ENCODE measurements around the gene HTR3E. TPM values are rescaled to one million over a fixed set of nuclear protein-coding genes. Genes with fewer than 3 reads are reported as not detected.
"Not testable (repeated sequence)": the region's sequence is repeated elsewhere in the genome, so short reads cannot be mapped to it uniquely, and the experiment has no call there.

HTR3E gene
- total RNA-seq = not detected

- ATAC-seq = no peak
- intact Hi-C loops (cut with DNase I) = no loop called here
- no peak for DNase-seq (ENCODE audit: low spot score)
These were observed at the start of gene HTR3E for GRCh38 chr3:184096811-184097383. Gene HTR3E (plus strand): TSS chr3:184097064. CDS start chr3:184097530, 466 bp downstream.

GRCh38 chr3:184050217-184050847, 46.5 kb upstream of the HTR3E start:
- intact Hi-C loops (cut with DNase I) = no loop called here
- no peak for DNase-seq (ENCODE audit: low spot score)
- ATAC-seq = no peak

DNA sequence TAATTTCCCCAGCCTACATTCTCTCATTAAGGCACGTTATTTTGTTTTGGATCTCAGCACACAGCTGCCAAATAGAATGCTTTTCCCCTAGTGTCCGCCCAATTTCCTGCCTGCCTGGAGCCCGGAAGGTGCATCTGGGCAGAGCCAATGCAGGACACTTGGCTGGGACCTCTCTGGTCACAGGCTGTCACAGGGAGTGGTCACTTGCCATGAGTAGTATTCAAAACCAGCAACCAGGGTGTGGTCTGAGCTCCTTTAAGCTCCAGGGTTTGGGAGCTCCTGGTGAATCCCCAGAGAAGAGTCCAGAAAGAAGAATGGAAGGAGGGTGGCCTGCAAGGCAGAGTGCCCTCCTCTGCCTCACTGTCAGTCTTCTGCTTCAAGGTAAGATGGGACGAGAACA, 44.1 kb upstream of the HTR3E start, which contains the start of gene HTR3C:
TSS of gene HTR3C (plus strand) at position 281 of the 400 bp plus-strand sequence. CDS start at position 315, 34 bp downstream.
- intact Hi-C loops (cut with DNase I) = no loop called here
- DNase-seq (ENCODE audit: low spot score) = no peak
- ATAC-seq = no peak

DNA sequence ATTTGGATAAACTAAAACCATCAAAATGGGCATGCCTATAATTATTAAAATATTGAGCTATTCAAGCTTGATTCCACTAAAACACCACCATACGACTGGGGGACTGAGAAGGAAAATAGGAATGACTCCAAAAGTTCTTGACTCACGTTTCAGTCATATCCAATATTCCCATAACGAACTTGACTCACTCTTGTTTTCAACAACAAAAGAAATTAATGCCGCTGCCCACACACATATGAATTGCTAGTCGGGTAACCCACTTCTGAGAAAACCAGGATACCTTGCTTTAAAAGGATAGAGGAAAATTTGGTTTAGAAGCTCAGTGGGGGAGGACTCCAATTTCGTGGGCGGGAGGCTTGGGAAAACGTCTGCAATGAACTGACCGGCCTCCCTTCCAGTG, 38.8 kb upstream of the HTR3E start:
- ATAC-seq = no peak
- intact Hi-C loops (cut with DNase I) = no loop called here
- no peak for DNase-seq (ENCODE audit: low spot score)

DNA sequence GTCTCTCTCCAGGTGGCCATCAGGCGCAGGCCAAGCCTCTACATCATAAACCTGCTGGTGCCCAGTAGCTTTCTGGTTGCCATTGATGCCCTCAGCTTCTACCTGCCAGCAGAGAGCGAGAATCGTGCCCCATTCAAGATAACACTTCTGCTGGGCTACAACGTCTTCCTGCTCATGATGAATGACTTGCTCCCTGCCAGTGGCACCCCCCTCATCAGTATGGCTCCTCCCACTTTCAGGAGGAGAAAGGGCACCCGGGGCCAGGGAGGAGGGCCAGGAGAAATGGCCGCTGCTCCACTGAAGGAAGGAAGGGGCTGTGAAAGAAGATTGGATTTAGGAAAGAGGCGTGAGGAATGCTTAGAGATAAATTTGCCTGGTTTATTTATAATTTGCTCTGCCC, 37.4 kb upstream of the HTR3E start:
- intact Hi-C loops (cut with DNase I) = no loop called here
- DNase-seq (ENCODE audit: low spot score) (no peak), ATAC-seq (no peak)

DNA sequence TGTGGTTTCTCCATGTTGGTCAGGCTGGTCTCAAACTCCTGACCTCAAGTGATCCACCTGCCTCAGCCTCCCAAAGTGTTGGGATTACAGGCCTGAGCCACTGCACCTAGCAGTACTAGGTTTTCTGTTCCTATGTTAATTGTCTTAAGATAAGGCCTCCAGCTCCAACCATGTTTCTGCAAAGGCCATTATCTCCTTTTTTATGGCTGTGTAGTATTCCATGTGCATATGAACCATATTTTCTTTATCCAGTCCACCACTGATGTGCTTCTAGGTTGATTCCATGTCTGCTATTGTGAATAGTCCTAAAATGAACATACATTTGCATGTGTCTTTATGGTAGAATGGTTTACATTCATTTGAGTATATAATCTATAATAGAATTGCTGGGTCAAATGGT, 34.2 kb upstream of the HTR3E start:
- ATAC-seq = no peak
- intact Hi-C loops (cut with DNase I) = no loop called here

DNA sequence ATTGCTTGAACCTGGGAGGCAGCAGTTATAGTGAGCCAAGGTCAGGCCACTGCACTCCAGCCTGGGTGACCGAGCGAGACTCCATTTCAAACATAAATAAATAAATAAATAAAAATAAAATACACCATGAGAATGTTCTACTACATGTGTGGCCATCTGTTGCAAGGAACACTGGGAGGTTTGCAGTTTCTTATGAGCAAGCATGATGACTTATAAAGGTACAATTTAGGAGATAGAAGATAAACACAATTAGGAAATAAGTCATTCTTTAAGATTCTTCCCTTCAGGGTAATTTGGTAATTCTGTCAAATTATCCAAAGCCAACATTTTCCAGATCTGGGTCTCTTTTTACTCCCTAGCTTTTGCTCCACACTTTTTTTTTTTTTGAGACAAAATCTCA, 30.7 kb upstream of the HTR3E start:
- intact Hi-C loops (cut with DNase I) = no loop called here
- no peak for ATAC-seq
- no peak for DNase-seq (ENCODE audit: low spot score)

More for the DNA sequence above, 34.2 kb upstream of the HTR3E start:
- no peak for DNase-seq (ENCODE audit: low spot score)

- ATAC-seq (no peak), DNase-seq (ENCODE audit: low spot score) (no peak)
- intact Hi-C loops (cut with DNase I) = loop anchor here (1.0 kb wide), 1 partner anchor 35 kb away; no protein-coding TSS in a partner anchor
These were observed 29.2 kb upstream of the HTR3E start for GRCh38 chr3:184067573-184068055.

- DNase-seq (ENCODE audit: low spot score) (no peak), ATAC-seq (no peak)
- intact Hi-C loops (cut with DNase I) = no loop called here
These were observed 28.5 kb upstream of the HTR3E start for GRCh38 chr3:184068344-184068743.

DNA sequence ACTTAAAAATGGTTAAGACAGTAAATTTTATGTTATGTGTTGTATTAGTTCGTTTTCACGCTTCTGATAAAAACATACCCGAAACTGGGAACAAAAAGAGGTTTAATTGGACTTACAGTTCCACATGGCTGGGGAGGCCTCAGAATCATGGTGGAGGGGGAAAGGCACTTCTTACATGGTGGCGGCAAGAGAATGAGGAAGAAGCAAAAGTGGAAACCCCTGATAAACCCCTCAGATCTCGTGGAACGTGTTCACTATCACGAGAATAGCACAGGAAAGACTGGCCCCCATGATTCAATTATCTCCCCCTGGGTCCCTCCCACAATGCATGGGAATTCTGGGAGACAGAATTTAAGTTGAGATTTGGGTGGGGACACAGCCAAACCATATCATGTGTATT, 25.7 kb upstream of the HTR3E start:
- DNase-seq (ENCODE audit: low spot score); ATAC-seq; intact Hi-C loops (cut with DNase I): not testable (repeated sequence)

- ATAC-seq (no peak), DNase-seq (ENCODE audit: low spot score) (no peak)
- intact Hi-C loops (cut with DNase I) = no loop called here
These were observed 23.2 kb upstream of the HTR3E start for GRCh38 chr3:184073621-184074020.

DNA sequence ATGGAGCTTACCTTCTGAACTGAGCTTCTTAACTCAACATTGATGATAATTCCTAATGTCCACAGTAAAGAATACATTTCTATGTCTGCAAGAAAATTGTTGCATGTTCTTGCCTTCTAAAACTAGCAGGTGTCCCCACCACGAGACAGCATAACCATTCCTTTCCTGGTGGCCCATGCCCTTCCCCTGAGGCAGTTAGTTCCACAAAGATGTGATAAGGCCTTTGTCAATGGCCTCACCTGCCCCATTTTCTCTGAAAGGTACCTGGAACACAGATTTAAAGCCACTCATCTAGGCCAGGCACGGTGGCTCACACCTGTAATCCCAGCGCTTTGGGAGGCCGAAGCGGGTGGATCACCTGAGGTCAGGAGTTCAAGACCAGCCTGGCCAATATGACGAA, 21.0 kb upstream of the HTR3E start:
- DNase-seq (ENCODE audit: low spot score) = no peak
- intact Hi-C loops (cut with DNase I) = no loop called here
- no peak for ATAC-seq

GRCh38 chr3:184077881-184078280, 19.0 kb upstream of the HTR3E start:
- DNase-seq (ENCODE audit: low spot score) = no peak
- no peak for ATAC-seq
- intact Hi-C loops (cut with DNase I) = no loop called here

DNA sequence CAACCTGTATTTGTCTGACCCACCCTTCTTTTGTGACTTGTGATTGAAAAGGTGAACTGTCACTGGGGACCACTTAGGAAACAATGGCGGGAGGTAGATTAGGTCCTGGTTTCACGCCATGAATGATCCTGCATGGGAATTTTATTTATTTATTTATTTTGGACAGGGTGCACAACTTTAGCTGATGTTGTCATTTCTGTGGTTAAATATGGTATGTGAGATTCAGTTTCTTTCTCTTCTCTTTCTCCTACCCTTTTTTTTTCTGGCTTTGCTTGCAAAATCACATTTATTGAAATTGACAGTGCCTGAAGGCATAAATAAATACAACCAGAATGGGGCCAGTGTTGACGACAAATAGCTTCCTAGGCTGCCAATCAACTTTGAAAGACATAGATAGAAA, 18.0 kb upstream of the HTR3E start:
- intact Hi-C loops (cut with DNase I) = no loop called here
- ATAC-seq (no peak), DNase-seq (ENCODE audit: low spot score) (no peak)

DNA sequence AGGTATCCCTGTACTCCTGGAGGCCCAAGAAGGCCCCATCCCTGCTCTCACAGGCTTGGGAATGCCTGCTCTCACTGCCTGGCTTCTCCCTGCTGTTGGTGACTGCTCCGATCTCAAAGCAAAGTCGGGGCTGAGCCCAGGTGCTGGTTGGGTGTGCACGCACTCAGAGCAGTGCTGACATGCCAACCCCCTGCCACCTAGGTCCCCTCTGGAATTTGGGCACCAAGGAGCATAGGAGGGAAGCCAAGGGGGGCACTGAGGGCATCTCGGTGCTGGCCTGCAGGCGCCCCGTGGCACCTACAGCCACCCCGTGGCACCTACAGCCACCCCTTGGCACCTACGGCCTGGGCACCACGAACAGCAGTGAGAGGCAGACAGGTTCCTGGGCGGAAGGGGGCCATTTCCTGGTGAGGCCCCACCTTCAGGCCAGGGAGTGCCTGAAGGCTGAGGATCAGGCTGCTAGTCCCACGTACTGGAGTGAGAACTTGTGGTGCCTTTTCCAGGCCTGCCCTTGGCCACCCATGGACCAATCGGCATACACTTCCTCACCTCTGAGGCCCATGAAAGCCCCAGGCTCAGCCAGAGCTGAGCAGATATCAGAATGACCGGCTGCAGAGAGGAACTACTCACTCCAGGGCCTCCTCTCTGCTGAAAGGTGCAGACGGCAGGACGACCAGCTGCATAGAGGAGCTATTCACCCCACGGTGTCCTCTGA, 15.6 kb upstream of the HTR3E start:
- intact Hi-C loops (cut with DNase I) = no loop called here
- DNase-seq (ENCODE audit: low spot score) = no peak
- no peak for ATAC-seq

DNA sequence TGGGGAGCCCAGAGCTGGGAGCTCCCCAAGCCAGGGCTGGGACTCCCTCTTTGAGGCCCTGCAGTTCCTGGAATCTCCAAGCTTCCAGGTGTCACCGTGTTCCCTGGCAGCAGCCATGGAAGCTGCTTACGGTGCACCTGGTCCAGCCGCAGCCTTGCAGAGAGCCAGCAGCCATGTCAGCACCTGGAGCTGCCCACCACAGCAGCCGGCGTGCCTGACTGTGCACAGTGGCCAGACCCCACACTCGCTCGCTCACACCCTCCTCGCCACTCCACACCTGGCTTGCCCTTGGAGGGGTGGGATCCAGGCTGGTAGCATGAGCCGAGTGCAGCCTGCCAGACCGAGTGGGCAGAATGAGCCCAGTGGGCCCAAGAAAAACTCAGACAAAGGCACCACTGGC, 14.8 kb upstream of the HTR3E start:
- ATAC-seq = no peak
- intact Hi-C loops (cut with DNase I) = no loop called here

GRCh38 chr3:184082465-184082864, 14.4 kb upstream of the HTR3E start:
- intact Hi-C loops (cut with DNase I) = no loop called here
- DNase-seq (ENCODE audit: low spot score) (no peak), ATAC-seq (no peak)

More for the DNA sequence above, 14.8 kb upstream of the HTR3E start:
- no peak for DNase-seq (ENCODE audit: low spot score)

GRCh38 chr3:184085389-184085852, 11.4 kb upstream of the HTR3E start:
- no peak for ATAC-seq
- intact Hi-C loops (cut with DNase I) = no loop called here
- no peak for DNase-seq (ENCODE audit: low spot score)

GRCh38 chr3:184092199-184092598, 4.7 kb upstream of the HTR3E start:
- no peak for DNase-seq (ENCODE audit: low spot score)
- ATAC-seq = no peak
- intact Hi-C loops (cut with DNase I) = no loop called here

GRCh38 chr3:184097556-184097955, 692 bp downstream of the HTR3E start:
- intact Hi-C loops (cut with DNase I) = no loop called here
- no peak for DNase-seq (ENCODE audit: low spot score)
- ATAC-seq = no peak
